HG03354 (cell line): ENCODE measurements around the gene GPC4.

ENCODE experiments used
- ATAC-seq: cut with Tn5 transposase; IDR thresholded peaks from one replicate; pipeline ENCODE4 v1.9.1; 2021; ENCODE audit warnings: mild to moderate bottlenecking; ENCODE audit not compliant: unreplicated experiment, poor library complexity, severe bottlenecking

Gene GPC4

DNA sequence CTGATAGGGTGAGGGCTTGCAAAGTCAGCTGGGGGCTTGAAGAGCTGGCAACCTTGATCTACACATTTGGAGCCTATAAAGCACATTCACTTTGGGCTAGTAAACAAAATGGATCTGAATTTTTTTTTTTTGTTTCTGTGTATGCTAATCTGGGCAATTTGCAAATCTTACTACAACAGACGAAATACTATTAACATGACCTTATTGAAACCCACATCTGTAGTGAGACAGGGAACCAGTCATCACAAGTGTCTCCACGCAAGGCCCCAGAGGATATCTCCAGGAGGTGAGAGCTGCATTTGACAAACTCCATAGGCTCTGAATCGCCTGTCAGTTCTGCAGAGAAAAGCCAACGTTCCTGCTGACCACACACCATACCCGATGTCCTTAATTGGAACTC, 164.1 kb downstream of the GPC4 start:
- ATAC-seq = no peak

DNA sequence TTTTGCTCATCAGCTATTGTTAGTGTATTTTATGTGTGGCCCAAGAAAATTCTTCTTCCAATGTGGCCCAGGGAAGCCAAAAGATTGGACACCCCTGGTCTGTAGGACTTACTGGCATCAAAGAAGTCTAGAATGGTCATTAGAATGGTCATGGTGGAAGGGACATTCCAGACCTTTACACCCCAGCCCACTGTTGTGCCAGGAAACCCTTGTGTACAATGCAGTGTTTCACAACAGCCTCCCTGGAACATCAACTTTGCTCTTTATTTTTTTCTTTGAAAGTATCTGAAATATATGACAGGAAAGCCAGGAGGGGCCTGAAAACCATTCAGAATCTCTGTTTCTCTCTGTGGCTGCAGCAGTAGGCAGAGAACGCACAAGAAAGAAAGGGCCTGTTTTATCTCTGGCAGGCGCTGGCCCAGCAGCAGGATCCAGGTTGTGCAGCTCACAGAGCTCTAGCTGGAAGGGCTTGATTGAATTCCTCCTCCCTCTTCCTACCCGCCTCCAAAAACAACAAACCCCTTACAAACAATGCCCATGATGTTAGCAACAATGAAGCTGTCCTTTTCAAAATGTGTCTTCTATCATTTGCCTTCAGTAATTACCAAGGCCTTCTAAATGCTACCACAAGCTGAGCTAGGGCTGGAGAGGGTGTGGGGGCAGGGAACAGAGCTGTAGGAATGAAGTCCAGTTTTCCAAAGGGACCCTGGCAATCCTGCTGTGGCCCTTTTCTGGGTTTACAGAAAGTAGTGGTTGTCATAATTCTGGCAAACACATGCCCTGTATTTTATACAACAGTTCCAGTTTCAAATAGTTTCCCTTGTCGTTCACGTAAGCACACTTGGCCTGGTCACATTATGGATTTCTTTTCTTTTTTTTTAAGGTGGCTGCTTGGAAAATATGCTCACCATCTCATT, 164.8 kb downstream of the GPC4 start:
- no peak for ATAC-seq
